HEK293 (cell line): ENCODE data around the gene CFAP97D2.

ENCODE experiments used
- KLF1 ChIP-seq: fragments of 450-650 bp; formaldehyde crosslinking; IDR thresholded peaks from 2 replicates; pipeline ENCODE4 v1.5.1; 2016; ENCODE audit warnings: missing biosample characterization, missing genetic modification characterization
- MYNN ChIP-seq: fragments of 450-650 bp; formaldehyde crosslinking; IDR thresholded peaks from 2 replicates; pipeline ENCODE4 v1.5.1; 2016; ENCODE audit warnings: missing biosample characterization, missing genetic modification characterization, borderline replicate concordance
- PRDM1 ChIP-seq: fragments of 450-650 bp; formaldehyde crosslinking; IDR thresholded peaks from 2 replicates; pipeline ENCODE4; 2016; ENCODE audit warnings: missing biosample characterization, missing genetic modification characterization
- REPIN1 ChIP-seq: fragments of 450-650 bp; formaldehyde crosslinking; IDR thresholded peaks from 2 replicates; pipeline ENCODE4 v1.5.1; 2017; ENCODE audit warnings: missing biosample characterization, missing genetic modification characterization, low read depth
- ZNF140 ChIP-seq: fragments of 450-650 bp; formaldehyde crosslinking; IDR thresholded peaks from 2 replicates; pipeline ENCODE4 v1.5.1; 2016; ENCODE audit warnings: missing biosample characterization, missing genetic modification characterization
- ZNF24 ChIP-seq: fragments of 450-650 bp; formaldehyde crosslinking; IDR thresholded peaks from 2 replicates; pipeline ENCODE4 v1.5.1; 2016; ENCODE audit warnings: missing biosample characterization, missing genetic modification characterization
- ZNF391 ChIP-seq: fragments of 450-650 bp; formaldehyde crosslinking; IDR thresholded peaks from 2 replicates; pipeline ENCODE4 v1.5.1; 2016; ENCODE audit warnings: low read depth, missing biosample characterization, missing genetic modification characterization, borderline replicate concordance
- TF ChIP-seq, protein P1 (sequence below): fragments of 450-650 bp; formaldehyde crosslinking; IDR thresholded peaks from 2 replicates; pipeline ENCODE4 v1.5.1; 2016; ENCODE audit warnings: missing biosample characterization, missing genetic modification characterization

DNA sequence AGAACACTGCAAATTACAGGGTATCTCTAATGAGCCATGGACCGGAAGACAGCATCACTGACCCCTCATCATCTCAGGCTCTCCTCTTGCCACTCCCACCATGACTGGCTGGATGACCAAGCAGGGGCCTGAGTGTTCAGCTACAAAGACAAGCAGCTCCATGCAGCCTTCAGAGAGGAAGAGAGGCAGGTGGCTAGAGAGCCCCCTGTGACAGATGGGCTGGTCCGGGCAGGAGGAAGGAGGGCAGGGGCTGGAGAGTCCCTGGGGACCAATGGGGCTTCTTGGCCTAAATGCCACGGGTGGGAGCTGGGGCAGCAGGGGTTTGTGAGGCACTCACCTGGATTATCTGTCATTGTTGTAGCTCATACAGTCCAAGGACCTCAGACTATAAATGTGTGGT, 33.8 kb upstream of the CFAP97D2 start:
- TF ChIP-seq, protein P1, sequence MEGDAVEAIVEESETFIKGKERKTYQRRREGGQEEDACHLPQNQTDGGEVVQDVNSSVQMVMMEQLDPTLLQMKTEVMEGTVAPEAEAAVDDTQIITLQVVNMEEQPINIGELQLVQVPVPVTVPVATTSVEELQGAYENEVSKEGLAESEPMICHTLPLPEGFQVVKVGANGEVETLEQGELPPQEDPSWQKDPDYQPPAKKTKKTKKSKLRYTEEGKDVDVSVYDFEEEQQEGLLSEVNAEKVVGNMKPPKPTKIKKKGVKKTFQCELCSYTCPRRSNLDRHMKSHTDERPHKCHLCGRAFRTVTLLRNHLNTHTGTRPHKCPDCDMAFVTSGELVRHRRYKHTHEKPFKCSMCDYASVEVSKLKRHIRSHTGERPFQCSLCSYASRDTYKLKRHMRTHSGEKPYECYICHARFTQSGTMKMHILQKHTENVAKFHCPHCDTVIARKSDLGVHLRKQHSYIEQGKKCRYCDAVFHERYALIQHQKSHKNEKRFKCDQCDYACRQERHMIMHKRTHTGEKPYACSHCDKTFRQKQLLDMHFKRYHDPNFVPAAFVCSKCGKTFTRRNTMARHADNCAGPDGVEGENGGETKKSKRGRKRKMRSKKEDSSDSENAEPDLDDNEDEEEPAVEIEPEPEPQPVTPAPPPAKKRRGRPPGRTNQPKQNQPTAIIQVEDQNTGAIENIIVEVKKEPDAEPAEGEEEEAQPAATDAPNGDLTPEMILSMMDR (tag by site-specific recombination): no peak
- TF ChIP-seq PRDM1 (tag by site-specific recombination) (no peak), ZNF24 (no peak), KLF1 (tag by site-specific recombination) (no peak), MYNN (no peak), ZNF140 (tag by site-specific recombination) (no peak), REPIN1 (tag by site-specific recombination) (no peak), ZNF391 (no peak)
